ENCODE data around the gene MORN3. TPM values are rescaled to one million over a fixed set of nuclear protein-coding genes. Genes with fewer than 3 reads are reported as not detected.

The MORN3 gene
- total and polyA plus RNA-seq, 2 of the 8 experiments (the other 6 are each of a cell fraction or from before 2014, with no cell fraction given) = 0.39 to 0.93 TPM

DNA sequence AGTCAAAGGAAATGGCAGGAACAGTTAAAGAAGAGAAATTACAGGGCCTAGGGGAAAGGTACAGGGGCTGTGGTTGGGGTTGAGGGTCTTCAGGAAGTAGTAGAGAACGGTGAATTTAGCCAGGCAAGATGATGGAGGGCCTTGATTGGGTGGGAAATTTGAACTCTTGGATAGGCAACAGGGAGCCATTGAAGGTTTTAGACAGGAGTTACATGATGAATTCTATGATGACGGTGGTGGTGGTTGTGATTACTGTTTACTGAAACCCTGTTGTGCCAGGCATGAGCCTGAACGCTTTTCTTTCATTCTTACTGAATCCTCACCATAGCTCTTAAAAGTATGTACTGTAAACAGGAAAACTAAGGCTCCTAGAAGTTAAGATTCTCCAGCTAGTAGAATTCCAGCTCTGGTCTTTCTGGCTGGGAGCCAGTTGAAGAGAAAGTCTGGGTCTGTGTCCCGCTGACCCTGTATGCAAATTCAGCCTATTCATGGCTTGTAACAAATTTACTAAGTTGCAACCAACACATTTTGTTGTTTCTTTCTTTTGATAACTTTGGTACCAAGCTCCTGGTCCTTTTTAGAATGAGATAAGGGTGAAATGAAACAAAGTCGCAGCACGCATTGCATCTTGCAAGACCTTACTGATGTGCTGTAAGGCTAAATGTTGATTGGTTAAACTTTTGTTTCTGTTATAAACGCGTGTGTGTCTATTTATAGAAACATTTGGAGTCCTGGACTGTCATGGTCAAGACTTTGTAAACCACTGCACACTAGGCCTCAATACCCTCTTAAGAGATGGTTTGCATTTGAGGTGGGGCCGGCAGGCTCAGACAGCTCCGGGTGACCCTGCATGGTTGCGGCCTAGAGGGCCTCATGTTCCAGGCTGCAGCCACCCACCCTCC lies 37.1 kb downstream of the MORN3 start:
- Histone ChIP-seq H3K79me1 (ENCODE audit: low read depth, low read length) (peaks cover 26% of the 10 kb centered on the region), H3K4ac (replicated peaks; ENCODE audit: insufficient read length, low read depth, low read length) (peak overlapping the region; percentile 4), H3K9me3 (ENCODE audit: insufficient read depth in 2 of 2, low read depth in 1 of 2, low read length in 1 of 2) (peaks cover 0 to 3% of the 10 kb centered on the region in 2 experiments; a peak in 1 of 4 replicates), H2BK12ac (ENCODE audit: low read depth, low read length) (no peak overlapping the region), H2BK120ac (replicated peaks; ENCODE audit: low read depth, low read length) (no peak overlapping the region), H3K27me3 (replicated peaks in 1 of 4; ENCODE audit: control insufficient read depth in 3 of 4, extremely low read depth in 1 of 4, insufficient read depth in 3 of 4, low read length in 3 of 4) (no peaks in the 10 kb centered on the region), H3K79me2 (ENCODE audit: control insufficient read depth in 1 of 2, insufficient read depth in 2 of 2, low read length in 2 of 2) (peaks cover 6 to 81% of the 10 kb centered on the region in 2 experiments), H4K20me1 (replicated peaks in 1 of 2; ENCODE audit: control insufficient read depth in 1 of 2, insufficient read depth in 2 of 2, low read length in 2 of 2) (peaks cover 13 to 19% of the 10 kb centered on the region in 2 experiments), H4K5ac (ENCODE audit: insufficient read length, low read depth, low read length) (no peak overlapping the region), H2AK5ac (ENCODE audit: low read depth, low read length) (no peak overlapping the region), H2AFZ (ENCODE audit: low read length) (no peak overlapping the region), H2BK15ac (ENCODE audit: low read length) (no peak overlapping the region), H3K27ac (ENCODE audit: low read depth, low read length) (no peak overlapping the region), H3K9ac (replicated peaks in 1 of 4; ENCODE audit: extremely low read depth in 1 of 4, low read depth in 3 of 4, low read length in 3 of 4) (no peak overlapping the region; a peak in 1 of 7 replicates), H3K18ac (ENCODE audit: extremely low read depth, low read length) (no peak overlapping the region; the same call in 1 of the 2 replicates), H3K4me1 (replicated peaks in 1 of 4; ENCODE audit: control insufficient read depth in 3 of 4, insufficient read depth in 4 of 4, low read length in 3 of 4) (peaks cover 10 to 23% (median 17%) of the 10 kb centered on the region in 4 experiments), H3K23me2 (ENCODE audit: low read depth, low read length) (peaks cover 4% of the 10 kb centered on the region; the same call in 1 of the 2 replicates), H2BK5ac (ENCODE audit: low read depth, low read length) (no peak overlapping the region), H2BK20ac (ENCODE audit: low read length) (no peak overlapping the region), H4K91ac (replicated peaks; ENCODE audit: insufficient read length, low read length) (no peak overlapping the region), H3K4me2 (ENCODE audit: insufficient read depth in 1 of 2, low read depth in 2 of 2, low read length in 2 of 2) (no peak overlapping the region), H3K36me3 (ENCODE audit: control insufficient read depth in 2 of 4, insufficient read depth in 4 of 4, low read length in 3 of 4) (no peaks in the 10 kb centered on the region; a peak in 1 of 8 replicates), H3K14ac (ENCODE audit: insufficient read length) (no peak overlapping the region), H3K23ac (ENCODE audit: insufficient read length) (no peak overlapping the region), H3K56ac (replicated peaks; ENCODE audit: insufficient read length, low read depth, low read length) (no peak overlapping the region), H4K8ac (ENCODE audit: extremely low read depth, insufficient read depth, low read length) (no peak overlapping the region), H3K4me3 (ENCODE audit: extremely low read depth in 1 of 4, insufficient read depth in 2 of 4, low read depth in 3 of 4, low read length in 4 of 4) (no peak overlapping the region)
- no peak for FAIRE-seq
- DNase-seq (ENCODE audit: low read depth in 1 of 2, low spot score in 2 of 2) = no peak
- POLR2A ChIA-PET (ENCODE audit: partially characterized antibody) = interaction anchor here (1.0 to 7.0 kb wide), 6 partner anchors 10 to 54 kb away, joined by 3 to 70 read pairs (median 5); partner anchors contain the start of genes KDM2B and MORN3
- WGBS, 2 experiments (ENCODE audit: extremely low coverage in 1 of 2, insufficient coverage in 1 of 2, insufficient read length in 1 of 2, insufficient replicate concordance in 2 of 2, low coverage in 1 of 2, low lambda C conversion rate in 2 of 2, missing lambda C conversion rate in 1 of 2) = 89% methylated on average over 11 of the region's 11 CpGs; no CpG with 5 or more reads in 1 of the 2 experiments
- CTCF ChIA-PET (ENCODE audit: partially characterized antibody) = interaction anchor here (0.6 to 1.8 kb wide), 8 partner anchors 9 to 132 kb away, joined by 3 to 8 read pairs (median 4); partner anchors contain the start of gene MORN3
- TF ChIP-seq CREB1 (IDR thresholded peaks at IDR 0.05) = no peak
- TF ChIP-seq TEAD4 (IDR thresholded peaks at IDR 0.05; ENCODE audit: low read depth, low read length) = no peak
- TF ChIP-seq, protein P1, sequence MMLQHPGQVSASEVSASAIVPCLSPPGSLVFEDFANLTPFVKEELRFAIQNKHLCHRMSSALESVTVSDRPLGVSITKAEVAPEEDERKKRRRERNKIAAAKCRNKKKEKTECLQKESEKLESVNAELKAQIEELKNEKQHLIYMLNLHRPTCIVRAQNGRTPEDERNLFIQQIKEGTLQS (IDR thresholded peaks at IDR 0.05; ENCODE audit: insufficient read depth, low read depth, low read length) = no peak
- no peak for TF ChIP-seq TAF7 (optimal IDR thresholded peaks at IDR 0.05; ENCODE audit: borderline replicate concordance, low read depth, low read length)
- no peak for TF ChIP-seq SRF (IDR thresholded peaks at IDR 0.05; ENCODE audit: low read depth, low read length)
- no peak for TF ChIP-seq EP300 (IDR thresholded peaks at IDR 0.05; ENCODE audit: borderline replicate concordance in 1 of 2, low read depth in 2 of 2, low read length in 2 of 2)
- no peak for TF ChIP-seq HDAC6 (IDR thresholded peaks at IDR 0.05; ENCODE audit: low read depth, low read length)
- no peak for TF ChIP-seq CTBP2 (IDR thresholded peaks at IDR 0.05; ENCODE audit: borderline replicate concordance, insufficient read depth, insufficient read length, low read length)
- TF ChIP-seq, protein P2, sequence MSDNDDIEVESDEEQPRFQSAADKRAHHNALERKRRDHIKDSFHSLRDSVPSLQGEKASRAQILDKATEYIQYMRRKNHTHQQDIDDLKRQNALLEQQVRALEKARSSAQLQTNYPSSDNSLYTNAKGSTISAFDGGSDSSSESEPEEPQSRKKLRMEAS (IDR thresholded peaks at IDR 0.05) = no peak
- no peak for TF ChIP-seq TBP (IDR thresholded peaks at IDR 0.05; ENCODE audit: low read depth, low read length)

Data from H1 (cell line).